Uterus (tissue), 4 donors: ENCODE measurements around the gene TBCE. TPM values are rescaled to one million over a fixed set of nuclear protein-coding genes. Genes with fewer than 3 reads are reported as not detected.

ENCODE experiments used
- DNase-seq, 2 donors: peaks; one replicate each; pipeline ENCODE4 v3.0.0-alpha.2; 2019 to 2020
- H3K27ac ChIP-seq, 2 donors: fragments of 200-600 bp; sonication (generic); 1 replicate in 1 of 2; 2 replicates in 1 of 2; pipeline ENCODE4 v1.5.1; 2016 to 2018
- H3K27me3 ChIP-seq, 2 donors: fragments of 200-600 bp; sonication (generic); one replicate each; pipeline ENCODE4 v1.5.1; 2018 to 2019; ENCODE audit warnings: control low read depth in 1 of 2
- H3K36me3 ChIP-seq, 2 donors: fragments of 200-600 bp; sonication (generic); one replicate each; pipeline ENCODE4 v1.5.1; 2019; ENCODE audit warnings: control low read depth in 1 of 2
- H3K4me1 ChIP-seq, 2 donors: fragments of 200-600 bp; sonication (generic); one replicate each; pipeline ENCODE4 v1.5.1; 2018 to 2019; ENCODE audit warnings: control low read depth in 1 of 2
- H3K4me3 ChIP-seq, 2 donors: fragments of 200-600 bp; sonication (generic); 1 replicate in 1 of 2; 2 replicates in 1 of 2; pipeline ENCODE4 v1.5.1; 2018 to 2019; ENCODE audit warnings: mild to moderate bottlenecking in 1 of 2
- H3K9me3 ChIP-seq, 2 donors: fragments of 200-600 bp; sonication (generic); one replicate each; pipeline ENCODE4 v1.5.1; 2019; ENCODE audit warnings: control low read depth in 1 of 2
- POLR2A ChIP-seq, 2 donors: fragments of 450-650 bp; IDR thresholded peaks; one replicate each; pipeline ENCODE4 v1.6.1; 2016; ENCODE audit warnings: antibody characterized with exemption in 2 of 2, mild to moderate bottlenecking in 1 of 2, moderate library complexity in 1 of 2
- intact Hi-C: fragments of 100-400 bp; cut with DNase I; formaldehyde crosslinking; loops from one replicate; pipeline ENCODE4 v1.15.1; 2023; ENCODE audit warnings: low total_unique reads
- total RNA-seq, 4 donors: library from RNA; depleted of rRNA in 3 of 4; stranded (reverse); fragments of >200 nt in 3 of 4; gene quantifications; one replicate each; pipeline versions ENCODE4 v1.1.0 to v1.2.4, GENCODE V29; 2014 to 2023
- TF ChIP-seq, protein P1 (sequence below), 4 experiments: fragments of 200-600 bp in 2 of 4; fragments of 450-650 bp in 2 of 4; sonication (generic) in 2 of 4; IDR thresholded peaks; one replicate each; pipeline ENCODE4 v1.5.1; 2016 to 2019; ENCODE audit warnings: antibody characterized with exemption in 4 of 4, mild to moderate bottlenecking in 2 of 4, moderate library complexity in 1 of 4
- donor health status: DM: yes; HTN: yes; CAD: no.

TBCE gene
- total RNA-seq, 4 donors from 2014 or later, result 9.7 to 34.5 (median 19.6) TPM

DNA sequence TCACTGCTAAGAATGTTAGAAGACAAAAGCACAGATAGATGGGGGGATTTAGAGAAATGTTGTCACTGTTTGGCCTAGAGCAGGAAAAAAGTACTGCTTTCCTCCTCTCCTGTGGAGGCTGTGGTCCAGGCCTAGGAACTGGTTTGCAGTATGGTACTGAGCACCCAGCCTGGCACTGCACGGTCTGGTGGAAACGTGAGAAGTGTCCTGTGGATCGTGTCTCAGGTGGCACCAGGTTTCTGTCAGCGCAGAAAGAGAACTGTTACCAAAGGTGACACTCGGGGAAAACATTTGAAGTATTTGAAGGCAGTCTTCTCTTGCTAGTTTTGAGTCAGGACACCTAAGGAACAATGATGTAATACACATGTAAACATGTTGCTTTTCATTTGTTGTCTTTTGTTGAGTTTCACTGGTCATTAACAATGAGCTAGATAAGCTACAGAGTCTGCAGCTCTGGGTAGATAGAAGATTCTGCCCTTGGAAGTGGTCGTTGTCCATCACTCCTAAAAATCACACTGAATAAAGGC lies 74.0 kb downstream of the TBCE start:
- DNase-seq, result no peak
- no peaks in the 10 kb centered on the region for H3K36me3 ChIP-seq
- H3K4me1 ChIP-seq, result no peaks in the 10 kb centered on the region
- H3K27ac ChIP-seq, result no peak overlapping the region
- no peaks in the 10 kb centered on the region for H3K9me3 ChIP-seq
- no peak overlapping the region for H3K4me3 ChIP-seq
- intact Hi-C loops, result no loop called here
- TF ChIP-seq POLR2A (IDR thresholded peaks at IDR 0.05), result no peak
- TF ChIP-seq, protein P1, sequence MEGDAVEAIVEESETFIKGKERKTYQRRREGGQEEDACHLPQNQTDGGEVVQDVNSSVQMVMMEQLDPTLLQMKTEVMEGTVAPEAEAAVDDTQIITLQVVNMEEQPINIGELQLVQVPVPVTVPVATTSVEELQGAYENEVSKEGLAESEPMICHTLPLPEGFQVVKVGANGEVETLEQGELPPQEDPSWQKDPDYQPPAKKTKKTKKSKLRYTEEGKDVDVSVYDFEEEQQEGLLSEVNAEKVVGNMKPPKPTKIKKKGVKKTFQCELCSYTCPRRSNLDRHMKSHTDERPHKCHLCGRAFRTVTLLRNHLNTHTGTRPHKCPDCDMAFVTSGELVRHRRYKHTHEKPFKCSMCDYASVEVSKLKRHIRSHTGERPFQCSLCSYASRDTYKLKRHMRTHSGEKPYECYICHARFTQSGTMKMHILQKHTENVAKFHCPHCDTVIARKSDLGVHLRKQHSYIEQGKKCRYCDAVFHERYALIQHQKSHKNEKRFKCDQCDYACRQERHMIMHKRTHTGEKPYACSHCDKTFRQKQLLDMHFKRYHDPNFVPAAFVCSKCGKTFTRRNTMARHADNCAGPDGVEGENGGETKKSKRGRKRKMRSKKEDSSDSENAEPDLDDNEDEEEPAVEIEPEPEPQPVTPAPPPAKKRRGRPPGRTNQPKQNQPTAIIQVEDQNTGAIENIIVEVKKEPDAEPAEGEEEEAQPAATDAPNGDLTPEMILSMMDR (IDR thresholded peaks at IDR 0.05), result no peak
- no peaks in the 10 kb centered on the region for H3K27me3 ChIP-seq

DNA sequence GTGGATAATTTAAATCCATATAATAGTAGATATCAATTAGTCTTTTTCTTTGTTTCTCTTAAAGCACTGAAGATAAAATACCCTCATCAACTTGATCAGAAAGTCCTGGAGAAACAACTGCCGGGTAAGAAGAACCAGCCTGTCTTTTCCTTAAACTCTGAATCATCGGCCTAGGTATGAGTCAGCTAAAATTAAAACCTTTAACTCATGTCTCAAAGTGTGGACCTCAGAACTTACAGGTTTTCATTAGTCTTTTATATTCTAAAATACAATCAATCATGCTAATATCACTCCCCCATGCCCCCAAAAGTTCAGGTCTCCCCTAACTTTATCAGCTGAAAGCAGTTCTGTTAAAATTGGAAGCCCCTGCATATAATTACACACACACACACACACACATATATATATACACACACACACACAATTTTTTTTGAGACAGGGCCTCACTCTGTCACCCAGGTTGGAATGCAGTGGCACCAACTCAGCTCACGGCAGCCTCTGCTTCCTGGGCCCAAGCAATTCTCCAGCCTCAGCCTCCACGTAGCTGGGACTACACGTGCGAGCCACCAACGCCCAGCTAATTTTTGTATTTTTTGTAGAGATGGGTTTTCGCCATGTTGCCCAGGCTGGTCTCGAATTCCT lies 75.7 kb downstream of the TBCE start:
- TF ChIP-seq POLR2A (IDR thresholded peaks at IDR 0.05), result no peak
- TF ChIP-seq, protein P1 (IDR thresholded peaks at IDR 0.05), result no peak
- Histone ChIP-seq H3K27ac (no peak overlapping the region), H3K4me3 (no peak overlapping the region), H3K9me3 (no peaks in the 10 kb centered on the region), H3K36me3 (no peaks in the 10 kb centered on the region), H3K4me1 (no peaks in the 10 kb centered on the region), H3K27me3 (no peaks in the 10 kb centered on the region)
- no peak for DNase-seq
- intact Hi-C loops, result no loop called here

DNA sequence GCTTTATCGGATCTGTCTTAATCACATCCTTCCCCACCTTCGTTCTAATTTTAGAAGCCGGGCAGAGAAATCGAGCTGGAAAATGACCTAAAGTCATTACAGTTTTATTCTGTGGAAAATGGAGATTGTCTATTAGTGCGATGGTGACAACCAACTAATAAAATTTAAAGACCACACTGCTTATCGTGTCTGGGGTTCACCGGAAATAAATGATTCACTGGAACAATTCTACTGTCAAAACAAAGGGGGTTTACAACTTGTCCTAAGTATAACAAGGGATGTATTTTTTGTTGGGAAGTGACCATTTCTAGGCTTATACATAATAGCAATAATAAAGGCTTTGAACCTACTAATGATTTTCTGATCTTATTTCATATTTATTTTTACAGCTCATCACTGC lies 81.4 kb downstream of the TBCE start:
- intact Hi-C loops, result no loop called here
- no peaks in the 10 kb centered on the region for H3K9me3 ChIP-seq
- no peaks in the 10 kb centered on the region for H3K36me3 ChIP-seq
- DNase-seq, result no peak
- H3K4me3 ChIP-seq, result no peak overlapping the region
- no peaks in the 10 kb centered on the region for H3K27me3 ChIP-seq
- H3K4me1 ChIP-seq, result no peaks in the 10 kb centered on the region
- TF ChIP-seq POLR2A (IDR thresholded peaks at IDR 0.05), result no peak
- TF ChIP-seq, protein P1 (IDR thresholded peaks at IDR 0.05), result no peak
- no peak overlapping the region for H3K27ac ChIP-seq

DNA sequence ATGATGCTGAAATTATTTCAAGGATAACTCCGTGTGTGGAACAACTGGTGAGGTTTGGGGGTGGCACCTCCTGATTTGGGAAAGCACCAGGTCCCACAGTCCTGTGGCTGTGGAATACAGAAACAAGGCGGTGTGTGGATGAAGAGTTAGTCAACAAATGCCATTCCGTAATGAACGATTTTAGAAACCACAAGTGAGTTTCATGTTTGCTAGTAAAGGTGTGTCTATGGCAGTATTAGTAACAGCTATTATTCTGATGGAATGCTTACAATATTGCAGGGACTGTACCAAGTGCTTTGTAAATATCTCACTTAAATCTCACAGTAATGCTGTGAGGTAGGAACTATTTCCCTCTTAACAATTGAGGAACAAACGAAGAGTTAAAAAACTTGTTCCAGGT lies 83.2 kb downstream of the TBCE start:
- Histone ChIP-seq H3K4me1 (no peaks in the 10 kb centered on the region), H3K27me3 (no peaks in the 10 kb centered on the region), H3K9me3 (no peaks in the 10 kb centered on the region), H3K27ac (no peak overlapping the region), H3K4me3 (no peak overlapping the region), H3K36me3 (no peaks in the 10 kb centered on the region)
- no peak for DNase-seq
- TF ChIP-seq POLR2A (IDR thresholded peaks at IDR 0.05), result no peak
- TF ChIP-seq, protein P1 (IDR thresholded peaks at IDR 0.05), result no peak
- intact Hi-C loops, result no loop called here

DNA sequence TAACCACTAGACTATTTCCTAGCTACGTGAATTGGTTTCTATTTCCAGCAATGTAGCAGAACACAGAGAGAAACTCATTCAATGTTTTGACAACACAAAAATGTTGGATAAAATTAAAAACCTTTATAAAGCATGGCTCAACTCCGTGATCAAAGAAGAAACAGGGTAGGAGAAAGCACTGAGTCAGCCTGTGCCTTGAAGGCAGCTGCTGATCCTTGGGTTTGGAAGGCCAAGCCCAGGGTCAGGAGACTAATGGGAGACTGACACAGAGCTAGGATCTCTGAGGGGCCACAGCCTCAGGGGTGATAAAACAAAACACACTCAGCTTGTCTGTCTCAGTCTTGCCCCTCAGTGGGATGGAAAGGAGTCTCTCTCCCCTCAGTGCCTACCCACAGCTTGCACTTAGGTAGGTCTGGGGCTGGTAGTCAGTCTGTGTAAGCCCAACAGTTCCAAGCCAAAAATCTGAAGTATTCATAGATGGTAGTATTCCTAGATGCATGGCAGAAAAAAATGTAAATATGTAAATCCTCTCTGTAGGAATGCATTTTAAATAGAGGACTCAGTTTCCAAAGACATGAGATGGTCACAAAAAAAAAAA lies 83.8 kb downstream of the TBCE start:
- TF ChIP-seq, protein P1 (IDR thresholded peaks at IDR 0.05), result no peak
- no peak for TF ChIP-seq POLR2A (IDR thresholded peaks at IDR 0.05)
- Histone ChIP-seq H3K9me3 (no peaks in the 10 kb centered on the region), H3K36me3 (no peaks in the 10 kb centered on the region), H3K4me1 (no peaks in the 10 kb centered on the region), H3K27ac (no peak overlapping the region), H3K27me3 (no peaks in the 10 kb centered on the region), H3K4me3 (no peak overlapping the region)
- intact Hi-C loops, result no loop called here
- DNase-seq, result no peak
